GM12891 (cell line): ENCODE measurements around the gene ZNF573.

ENCODE experiments used
- PAX5 ChIP-seq: IDR thresholded peaks from 2 replicates; pipeline ENCODE4 v1.6.1; 2011; ENCODE audit warnings: low read length, moderate library complexity, mild to moderate bottlenecking; ENCODE audit not compliant: insufficient read depth, severe bottlenecking
- POLR2A ChIP-seq: IDR thresholded peaks from 2 replicates; pipeline ENCODE4 v1.6.1; 2011; ENCODE audit warnings: low read depth, low read length, control low read depth
- POLR2AphosphoS5 ChIP-seq: IDR thresholded peaks from 2 replicates; pipeline ENCODE4 v1.6.1; 2011; ENCODE audit warnings: low read depth, low read length, control low read depth
- SPI1 ChIP-seq: IDR thresholded peaks from 2 replicates; pipeline ENCODE4 v1.6.1; 2011; ENCODE audit warnings: low read depth, low read length, control low read depth
- TAF1 ChIP-seq: IDR thresholded peaks from 2 replicates; pipeline ENCODE4 v1.6.1; 2011; ENCODE audit warnings: low read depth, low read length, control low read depth

GRCh38 chr19:37695144-37695899 lies 84.1 kb downstream of the ZNF573 start:
- TF ChIP-seq POLR2AphosphoS5 (no peak), TAF1 (no peak), POLR2A (no peak), SPI1 (no peak), PAX5 (no peak)
